ENCODE measurements around the gene CCR1.
A peak's percentile ranks its signal among the peaks of the same experiment; 100 is the strongest.
"Not testable (repeated sequence)": the region's sequence is repeated elsewhere in the genome, so short reads cannot be mapped to it uniquely, and the experiment has no call there.

CCR1 gene

GRCh38 chr3:46209746-46210470 is 1.8 kb upstream of the CCR1 start:
- no peak for DNase-seq

GRCh38 chr3:46209053-46209452 is 940 bp upstream of the CCR1 start:
- DNase-seq, result no peak

DNA sequence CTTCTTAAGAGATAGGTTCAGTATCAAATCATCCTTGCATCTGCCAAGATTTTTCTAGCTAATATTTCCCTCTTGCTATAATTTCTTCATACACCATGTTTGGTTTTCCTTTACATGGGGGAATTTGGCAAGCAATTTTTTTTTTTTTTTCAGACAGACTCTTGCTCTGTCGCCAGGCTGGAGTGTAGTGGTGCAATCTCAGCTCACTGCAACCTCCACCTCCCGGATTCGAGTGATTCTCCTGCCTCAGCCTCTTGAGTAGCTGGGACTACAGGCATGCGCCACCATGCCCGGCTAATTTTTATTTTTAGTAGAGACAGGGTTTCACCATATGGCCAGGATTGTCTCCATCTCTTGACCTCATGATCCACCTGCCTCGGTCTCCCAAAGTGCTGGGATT is 599 bp downstream of the CCR1 start:
- not testable (repeated sequence) for DNase-seq

- no peak for DNase-seq
Measured at GRCh38 chr3:46206282-46207015, 1.7 kb downstream of the CCR1 start.

DNA sequence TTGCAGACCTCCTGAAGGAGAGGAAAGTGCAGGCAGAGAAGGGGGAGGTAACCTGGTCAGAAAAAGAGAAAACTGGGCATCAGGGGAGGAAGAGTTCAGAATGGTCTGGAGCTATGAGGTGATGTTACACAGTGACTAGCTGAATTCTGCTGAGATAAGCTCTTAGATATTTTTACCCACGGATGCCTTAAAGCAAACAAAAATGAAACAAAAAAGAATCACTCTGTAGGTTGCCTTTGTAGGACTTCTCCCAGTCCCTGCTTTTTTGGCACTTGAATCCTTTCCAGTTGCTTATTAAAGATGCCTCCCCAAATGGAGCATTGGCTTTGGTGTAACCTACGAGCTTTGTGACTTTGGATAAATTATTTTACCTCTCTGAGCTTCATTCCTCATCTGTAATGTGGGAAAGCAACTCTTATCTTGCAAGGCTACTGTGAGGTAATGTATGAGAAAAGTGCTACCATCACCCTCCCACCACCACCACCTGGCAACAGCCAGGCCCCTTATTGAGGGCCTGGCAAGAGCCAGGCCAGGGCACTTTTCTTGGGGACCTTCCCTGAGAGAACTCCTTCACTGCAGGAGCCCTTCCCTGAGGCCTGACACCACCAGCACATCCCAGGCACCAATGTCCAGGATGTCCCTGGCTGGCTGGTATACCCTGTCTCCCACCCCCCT is 2.7 kb downstream of the CCR1 start:
- no peak for DNase-seq

GRCh38 chr3:46203681-46204080 is 4.4 kb downstream of the CCR1 start:
- no peak for DNase-seq

- DNase-seq, result no peak
Measured at GRCh38 chr3:46202535-46202934, 5.6 kb downstream of the CCR1 start.

GRCh38 chr3:46200790-46201189 is 7.3 kb downstream of the CCR1 start:
- no peak for DNase-seq

DNA sequence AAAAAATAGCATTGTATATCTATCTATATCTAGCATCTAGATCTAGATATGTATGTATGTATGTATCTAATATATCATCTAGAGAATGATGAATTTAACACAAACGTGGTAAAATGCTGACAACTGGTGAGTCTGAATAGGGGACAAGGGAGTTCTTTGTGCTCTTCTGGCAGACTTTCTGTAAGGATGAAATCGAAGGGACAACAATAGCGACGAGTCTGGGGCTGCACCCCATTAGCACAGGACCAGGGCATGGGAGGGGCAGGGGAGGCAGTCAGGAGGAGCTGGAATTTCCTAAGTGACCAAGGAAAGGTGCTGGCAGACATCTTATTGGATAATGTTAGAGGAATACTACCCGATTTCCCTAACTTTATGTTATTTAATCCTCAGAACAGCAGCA is 7.9 kb downstream of the CCR1 start:
- no peak for DNase-seq

GRCh38 chr3:46196261-46196957 is 11.7 kb downstream of the CCR1 start:
- DNase-seq, result no peak

GRCh38 chr3:46194868-46195553 is 13.1 kb downstream of the CCR1 start:
- DNase-seq, result no peak

GRCh38 chr3:46193436-46193835 is 14.7 kb downstream of the CCR1 start:
- DNase-seq, result no peak

- no peak for DNase-seq
Measured at GRCh38 chr3:46192939-46193338, 15.2 kb downstream of the CCR1 start.

GRCh38 chr3:46191730-46192129 is 16.4 kb downstream of the CCR1 start:
- no peak for DNase-seq

GRCh38 chr3:46188708-46189107 is 19.4 kb downstream of the CCR1 start:
- DNase-seq, result no peak

DNA sequence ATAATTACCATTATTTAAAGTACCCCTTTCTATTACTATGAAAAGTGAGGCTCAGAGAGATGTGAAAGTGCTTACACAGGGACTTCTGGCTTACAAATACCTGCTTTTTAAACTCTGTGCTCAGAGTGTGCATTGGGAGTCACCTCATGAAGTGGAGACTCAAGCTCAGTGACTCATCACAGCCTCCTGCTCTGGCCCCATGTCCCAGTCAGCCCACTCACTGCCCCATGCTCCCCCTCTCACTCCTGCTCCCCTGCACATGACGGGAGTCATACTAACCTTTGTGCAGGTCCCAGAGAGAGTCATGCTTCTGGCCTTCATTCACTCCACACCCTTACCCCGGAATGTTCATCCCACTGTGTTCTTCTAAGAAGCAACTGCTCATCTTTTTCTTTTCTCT is 20.2 kb downstream of the CCR1 start:
- no peak for DNase-seq

- no peak for DNase-seq
Measured at GRCh38 chr3:46187341-46187700, 20.8 kb downstream of the CCR1 start.

DNA sequence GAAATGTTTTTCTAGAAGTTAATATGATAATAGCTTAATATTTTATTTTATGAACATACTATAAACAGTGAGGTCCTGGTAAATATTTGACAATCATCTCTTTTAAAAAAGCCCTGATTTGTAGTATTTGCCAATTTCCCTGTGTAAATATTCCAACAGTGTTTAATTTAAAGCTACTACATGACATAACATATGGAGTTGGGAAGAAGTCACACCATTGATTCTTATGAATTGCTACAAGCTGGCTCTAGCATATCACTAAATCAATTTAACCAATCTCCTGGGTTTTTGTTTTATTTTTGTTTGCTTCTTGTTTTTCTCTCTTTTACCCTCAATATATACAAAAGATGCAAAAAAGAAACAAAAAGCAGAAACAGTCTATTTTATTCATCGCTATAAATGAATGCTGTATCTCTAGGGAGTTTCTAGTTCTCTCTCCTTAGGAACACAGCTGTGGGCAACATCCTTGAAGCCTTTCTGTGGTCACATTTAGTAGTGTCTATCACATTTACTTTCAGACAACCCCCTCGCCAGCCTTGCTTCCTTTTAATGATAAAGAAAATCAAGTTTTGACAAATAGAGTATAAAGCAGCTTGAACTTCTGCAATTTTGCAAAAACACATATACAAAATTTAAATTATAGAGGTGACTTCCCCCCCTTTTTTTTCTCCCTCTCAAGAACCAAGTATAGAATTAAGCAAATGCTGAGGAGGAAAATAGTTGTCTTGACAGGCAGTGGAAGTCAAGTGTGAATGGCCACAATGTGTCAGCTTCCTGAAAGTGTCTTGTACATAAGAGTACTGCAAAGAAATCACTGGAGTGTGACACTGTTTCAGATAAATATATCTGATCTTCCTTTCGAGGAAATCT is 21.4 kb downstream of the CCR1 start:
- peak; percentile 49 for DNase-seq

- no peak for DNase-seq
Measured at GRCh38 chr3:46184469-46184868, 23.6 kb downstream of the CCR1 start.

DNA sequence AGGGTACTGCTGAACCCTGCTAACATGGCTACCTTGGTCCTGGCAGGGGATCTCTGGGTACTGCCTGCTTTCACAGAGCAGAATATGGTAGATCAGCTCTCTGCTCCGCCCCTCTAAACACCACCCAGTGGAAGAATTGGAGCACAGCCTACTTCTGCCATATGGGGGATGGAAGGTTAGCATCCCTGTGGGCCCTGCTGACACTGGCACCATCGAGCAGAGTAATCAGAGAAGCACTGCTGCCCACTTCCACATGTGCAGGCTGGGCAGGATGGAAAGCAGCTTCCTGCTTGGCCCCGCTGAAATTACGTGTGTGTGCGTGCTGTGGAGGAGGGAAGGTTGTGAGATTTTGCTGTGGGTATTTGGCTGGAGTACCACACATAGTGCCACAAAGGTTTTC is 24.8 kb downstream of the CCR1 start:
- DNase-seq, result no peak

- no peak for DNase-seq
Measured at GRCh38 chr3:46168583-46169345, 39.3 kb downstream of the CCR1 start.
